K562 (cell line): ENCODE data around the gene B9D2. TPM values are rescaled to one million over a fixed set of nuclear protein-coding genes. Genes with fewer than 3 reads are reported as not detected.

Source experiments
- BCLAF1 ChIP-seq, 2 experiments: fragments of 450-650 bp in 1 of 2; IDR thresholded peaks; 2 replicates each; pipeline ENCODE4 v1.6.1; 2011 to 2017; ENCODE audit warnings: low read depth in 2 of 2, antibody characterized with exemption in 1 of 2, borderline replicate concordance in 1 of 2, low read length in 1 of 2, mild to moderate bottlenecking in 1 of 2, mixed read lengths in 1 of 2; ENCODE audit not compliant: control insufficient read depth in 1 of 2
- CREB1 ChIP-seq, 2 experiments: sonication (generic) in 1 of 2; formaldehyde crosslinking in 1 of 2; IDR thresholded peaks; 2 replicates each; pipeline versions ENCODE4 v1.6.1 to v1.8.0; 2012 to 2022; ENCODE audit warnings: inconsistent platforms in 1 of 2, mild to moderate bottlenecking in 1 of 2, missing genetic modification reagents in 1 of 2, moderate library complexity in 1 of 2
- EHMT2 ChIP-seq: fragments of 450-650 bp; IDR thresholded peaks from 2 replicates; pipeline ENCODE4 v1.6.1; 2018; ENCODE audit warnings: antibody characterized with exemption
- ELF4 ChIP-seq: fragments of 450-650 bp; formaldehyde crosslinking; IDR thresholded peaks from 2 replicates; pipeline ENCODE4 v1.4.0; 2022; ENCODE audit warnings: missing genetic modification characterization
- EZH2 ChIP-seq: IDR thresholded peaks from 2 replicates; pipeline ENCODE4 v1.6.1; 2012; ENCODE audit warnings: low read depth, mild to moderate bottlenecking, inconsistent platforms, low read length, borderline replicate concordance
- FUS ChIP-seq: fragments of 200-400 bp; formaldehyde crosslinking; optimal IDR thresholded peaks from 2 replicates; pipeline ENCODE3; 2017; ENCODE audit warnings: low read depth, low read length
- HINFP ChIP-seq: fragments of 450-650 bp; conservative IDR thresholded peaks from 2 replicates; pipeline ENCODE4 v1.6.1; 2016; ENCODE audit warnings: missing genetic modification characterization, low read depth, mild to moderate bottlenecking, control low read depth, missing compliant biosample characterization
- JUND ChIP-seq, 2 experiments: IDR thresholded peaks; 2 replicates in 1 of 2; 3 replicates in 1 of 2; pipeline ENCODE4 v1.6.1; 2011; ENCODE audit warnings: borderline replicate concordance in 2 of 2, low read depth in 2 of 2, low read length in 2 of 2, improper control_type of control experiment in 1 of 2, missing biosample characterization in 1 of 2, missing genetic modification characterization in 1 of 2, missing genetic modification reagents in 1 of 2
- NELFE ChIP-seq: IDR thresholded peaks from 2 replicates; pipeline ENCODE4 v1.6.1; 2011; ENCODE audit warnings: mild to moderate bottlenecking; ENCODE audit not compliant: insufficient read depth, insufficient read length
- RUNX1 ChIP-seq: sonication (generic); IDR thresholded peaks from 2 replicates; pipeline ENCODE4 v1.6.1; 2016; ENCODE audit warnings: antibody characterized with exemption, low read depth
- SNIP1 ChIP-seq: fragments of 450-650 bp; IDR thresholded peaks from 2 replicates; pipeline ENCODE4 v1.7.1; 2017; ENCODE audit warnings: low read depth, mild to moderate bottlenecking
- SUPT5H ChIP-seq: fragments of 450-650 bp; IDR thresholded peaks from 2 replicates; pipeline ENCODE4 v1.6.1; 2016
- TRIM24 ChIP-seq, 2 experiments: fragments of 450-650 bp; IDR thresholded peaks; 2 replicates each; pipeline ENCODE4 v1.6.1; 2016
- ZBTB43 ChIP-seq: sonication (generic); formaldehyde crosslinking; IDR thresholded peaks from 2 replicates; pipeline ENCODE4 v1.8.0; 2023; ENCODE audit warnings: mild to moderate bottlenecking, missing genetic modification reagents
- ZEB2 ChIP-seq: fragments of 450-650 bp; IDR thresholded peaks from 2 replicates; pipeline ENCODE4 v1.6.1; 2016
- ZFP30 ChIP-seq: fragments of 250-450 bp; sonication (Bioruptor Pico); IDR thresholded peaks from 2 replicates; pipeline ENCODE4 v1.8.0; 2022; ENCODE audit warnings: moderate library complexity, mild to moderate bottlenecking, inconsistent platforms, borderline replicate concordance
- ZKSCAN3 ChIP-seq: fragments of 250-450 bp; sonication (Bioruptor Pico); IDR thresholded peaks from 2 replicates; pipeline ENCODE4 v1.4.0; 2020
- ZNF668 ChIP-seq: fragments of 250-450 bp; sonication (Bioruptor Pico); IDR thresholded peaks from 2 replicates; pipeline ENCODE4 v1.8.0; 2022; ENCODE audit warnings: mild to moderate bottlenecking, inconsistent platforms
- ZNF778 ChIP-seq: fragments of 450-650 bp; formaldehyde crosslinking; IDR thresholded peaks from 2 replicates; pipeline ENCODE4 v1.4.0; 2020; ENCODE audit warnings: mild to moderate bottlenecking, moderate library complexity
- polyA plus RNA-seq, 8 experiments: library from polyadenylated mRNA; depleted of rRNA in 4 of 8; stranded (reverse) in 5 of 8; unstranded in 3 of 8; fragments of >200 nt; fragmentation: Nextera tagmentation in 2 of 8; fragmentation: Illumina TruSeq in 1 of 8; extraction: Ambion mirVana in 2 of 8; extraction: Trizol in 1 of 8; gene quantifications; 2 replicates each; pipeline versions ENCODE4 v1.2.1 to v1.2.3, GENCODE V29; 2011 to 2014; ENCODE audit warnings: inconsistent platforms in 1 of 8, missing spikeins in 1 of 8
- total RNA-seq, 7 experiments: library from RNA; depleted of rRNA in 6 of 7; stranded (reverse); fragments of >200 nt in 6 of 7; fragmentation: Illumina TruSeq in 2 of 7; extraction: Trizol in 2 of 7; gene quantifications; 2 replicates each; pipeline versions ENCODE4 v1.2.1 to v1.2.3, GENCODE V29; 2011 to 2021; ENCODE audit warnings: low replicate concordance in 1 of 7
- TF ChIP-seq, protein P1 (sequence below): fragments of 250-450 bp; sonication (Bioruptor Pico); IDR thresholded peaks from 2 replicates; pipeline ENCODE4 v1.8.0; 2022; ENCODE audit warnings: moderate library complexity, mild to moderate bottlenecking, inconsistent platforms

The B9D2 gene
- total and polyA plus RNA-seq, 9 of the 15 experiments (the other 6 are each of a cell fraction or from before 2014, with no cell fraction given): 0.83 to 6.9 (median 2.8) TPM

- TF ChIP-seq EHMT2 (no peak), FUS (no peak), EZH2 (no peak), JUND (IDR thresholded peaks at IDR 0.05; ENCODE audit: borderline replicate concordance, low read depth, low read length) (peak; percentile 82), JUND (tag; IDR thresholded peaks at IDR 0.05; ENCODE audit: borderline replicate concordance, low read depth, low read length) (peak; percentile 67; the same call in 2 of the 3 replicates), ZEB2 (no peak), BCLAF1 (IDR thresholded peaks at IDR 0.05; ENCODE audit: borderline replicate concordance in 1 of 2, control insufficient read depth in 1 of 2, low read depth in 2 of 2, low read length in 1 of 2) (no peak), ZNF778 (CRISPR knock-in tag) (no peak), CREB1 (IDR thresholded peaks at IDR 0.05) (peak; percentile 77), CREB1 (CRISPR knock-in tag; IDR thresholded peaks at IDR 0.05) (peak; percentile 91), SNIP1 (no peak), ZKSCAN3 (CRISPR knock-in tag) (no peak), ELF4 (no peak), ZNF668 (no peak), TRIM24 (IDR thresholded peaks at IDR 0.05) (no peak), ZFP30 (CRISPR knock-in tag) (no peak), HINFP (tag) (no peak), ZBTB43 (CRISPR knock-in tag) (no peak), NELFE (no peak), SUPT5H (0 out of 2 replicates have a peak, but pooled peaks have one; percentile 22), RUNX1 (no peak; the same call in 1 of the 2 replicates)
- TF ChIP-seq, protein P1, sequence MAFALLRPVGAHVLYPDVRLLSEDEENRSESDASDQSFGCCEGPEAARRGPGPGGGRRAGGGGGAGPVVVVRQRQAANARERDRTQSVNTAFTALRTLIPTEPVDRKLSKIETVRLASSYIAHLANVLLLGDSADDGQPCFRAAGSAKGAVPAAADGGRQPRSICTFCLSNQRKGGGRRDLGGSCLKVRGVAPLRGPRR (CRISPR knock-in tag): no peak
Measured at GRCh38 chr19:41321600-41322270, 42.2 kb downstream of the B9D2 start (continued).
